Effector memory CD4-positive, alpha-beta T cell (primary cell): Measurements from ENCODE around the gene AKT2.
A peak's percentile ranks its signal among the peaks of the same experiment; 100 is the strongest.
"Not testable (repeated sequence)": the region's sequence is repeated elsewhere in the genome, so short reads cannot be mapped to it uniquely, and the experiment has no call there.

Source experiments
- DNase-seq, 3 donors: peaks; one replicate each; pipeline ENCODE4 v3.0.0-alpha.2; 2020
- H3K27ac ChIP-seq: 2 replicates; pipeline ENCODE4 v1.7.0; 2013; ENCODE audit warnings: mild to moderate bottlenecking, low read length, moderate library complexity; ENCODE audit not compliant: insufficient read depth, poor library complexity, severe bottlenecking
- H3K27me3 ChIP-seq: replicated peaks from 2 replicates; pipeline ENCODE4 v1.7.0; 2013; ENCODE audit warnings: mild to moderate bottlenecking, low read length; ENCODE audit not compliant: insufficient read depth, control insufficient read depth, poor library complexity, severe bottlenecking
- H3K36me3 ChIP-seq: 2 replicates; pipeline ENCODE4 v1.7.0; 2013; ENCODE audit warnings: mild to moderate bottlenecking, low read length, moderate library complexity; ENCODE audit not compliant: control insufficient read depth, insufficient read depth
- H3K4me1 ChIP-seq: 2 replicates; pipeline ENCODE4 v1.7.0; 2013; ENCODE audit warnings: low read length, mild to moderate bottlenecking; ENCODE audit not compliant: control insufficient read depth, insufficient read depth, poor library complexity, severe bottlenecking
- H3K4me3 ChIP-seq: 2 replicates; pipeline ENCODE4 v1.7.0; 2013; ENCODE audit warnings: low read length, low read depth, mild to moderate bottlenecking; ENCODE audit not compliant: insufficient read depth, poor library complexity, severe bottlenecking
- H3K9me3 ChIP-seq: 2 replicates; pipeline ENCODE4 v1.7.0; 2013; ENCODE audit warnings: mild to moderate bottlenecking, low read length, moderate library complexity; ENCODE audit not compliant: control insufficient read depth
- total RNA-seq, 3 donors: gene quantifications; one replicate each; lab custom pipeline; 2026; lab: John Stamatoyannopoulos, UW

Gene AKT2
- total RNA-seq: 129 to 178 (median 154) reads per million in 3 donors

DNA sequence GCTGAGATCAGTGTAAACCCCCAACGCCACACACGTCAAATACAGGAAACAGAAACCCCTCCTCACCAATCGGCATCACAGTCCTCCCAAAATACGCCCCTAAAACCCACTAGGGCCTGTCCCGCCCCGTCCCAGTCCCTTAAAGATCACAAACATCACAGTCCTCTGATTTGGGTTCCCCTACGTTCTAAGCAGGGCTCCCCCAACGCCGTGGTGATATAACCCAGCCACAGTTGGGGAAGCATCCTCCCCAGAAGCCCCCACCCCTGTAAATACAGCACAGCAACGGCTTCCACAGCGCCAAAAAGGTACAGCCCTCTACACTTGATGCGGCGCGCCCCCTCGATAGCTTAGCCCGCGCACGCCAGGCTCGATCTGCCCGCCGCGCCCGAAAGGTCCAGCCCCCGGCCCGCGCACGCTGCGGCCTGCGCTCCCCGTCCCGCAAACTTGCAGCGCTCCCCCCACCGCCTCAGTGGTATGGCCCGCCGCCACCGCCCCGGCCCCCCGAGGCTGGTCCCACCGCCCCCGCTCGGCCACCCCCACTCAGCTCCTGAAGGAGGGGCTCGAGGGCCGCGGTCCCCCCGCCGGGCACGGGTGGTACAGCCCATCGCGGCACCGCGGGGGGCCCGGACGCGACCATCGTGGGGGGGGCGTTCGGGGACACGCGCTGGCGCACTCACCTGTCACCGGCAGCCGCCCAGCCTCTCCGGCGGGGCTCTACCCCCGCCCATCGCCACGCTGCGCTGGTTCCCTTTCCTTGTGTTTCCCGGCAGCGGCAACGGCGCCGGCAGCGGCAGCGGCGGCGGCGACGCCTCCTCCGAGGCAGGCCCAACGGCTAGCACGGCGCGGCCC lies at the start of gene AKT2:
Gene AKT2, minus strand, starts transcription at position 845 of the 852 bp plus-strand sequence. CDS start 20,078 bp downstream, outside the sequence.
- peak; percentile 40 to 68 (median 58) for DNase-seq
- Histone ChIP-seq H3K4me1 (peaks cover 20% of the 10 kb centered on the region), H3K36me3 (peaks cover 4% of the 10 kb centered on the region), H3K27me3 (no peaks in the 10 kb centered on the region), H3K9me3 (no peaks in the 10 kb centered on the region), H3K27ac (peak within 1 kb of the TSS; percentile 86), H3K4me3 (peak within 1 kb of the TSS; percentile 82)

DNA sequence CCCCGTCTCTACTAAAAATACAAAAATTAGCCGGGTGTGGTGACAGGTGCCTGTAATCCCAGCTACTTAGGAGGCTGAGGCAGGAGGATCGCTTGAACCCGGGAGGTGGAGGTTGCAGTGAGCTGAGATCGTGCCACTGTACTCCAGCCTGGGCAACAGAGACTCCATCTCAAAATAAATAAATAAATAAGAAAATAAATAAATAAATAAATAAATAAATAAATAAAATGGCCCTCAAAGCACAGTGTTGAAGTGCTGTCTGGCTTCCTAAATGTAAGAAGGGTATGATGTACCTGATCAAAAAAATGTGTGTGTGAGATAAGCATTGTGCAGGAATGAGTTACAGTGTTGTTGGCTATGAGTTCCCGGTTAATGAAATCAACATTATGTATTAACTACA lies 47.9 kb upstream of the AKT2 start:
- H3K9me3 ChIP-seq, H3K4me1 ChIP-seq, H3K4me3 ChIP-seq, H3K27ac ChIP-seq, DNase-seq, H3K27me3 ChIP-seq: not testable (repeated sequence)
- H3K36me3 ChIP-seq: peaks cover 49% of the 10 kb centered on the region

DNA sequence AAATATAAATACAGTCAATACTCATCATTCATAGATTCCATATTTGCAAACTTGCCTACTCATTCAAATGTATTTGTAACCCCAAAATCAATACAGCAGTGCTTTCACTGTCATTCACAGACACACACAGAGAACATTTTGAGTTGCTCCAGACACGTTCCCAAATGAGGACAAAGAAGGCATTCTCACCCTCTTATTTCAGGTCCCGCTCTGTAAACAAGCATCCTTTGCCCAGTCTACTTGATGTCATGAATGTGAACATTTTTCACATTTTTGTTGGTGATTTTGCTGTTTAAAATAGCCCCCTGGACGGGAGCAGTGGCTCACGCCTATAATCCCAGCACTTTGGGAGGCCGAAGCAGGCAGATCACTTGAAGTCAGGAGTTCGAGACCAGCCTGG lies 47.5 kb upstream of the AKT2 start:
- H3K9me3 ChIP-seq: no peaks in the 10 kb centered on the region
- H3K27ac ChIP-seq: no peak overlapping the region
- no peaks in the 10 kb centered on the region for H3K4me1 ChIP-seq
- no peak for DNase-seq
- no peaks in the 10 kb centered on the region for H3K27me3 ChIP-seq
- H3K36me3 ChIP-seq: peaks cover 50% of the 10 kb centered on the region
- no peak overlapping the region for H3K4me3 ChIP-seq

DNA sequence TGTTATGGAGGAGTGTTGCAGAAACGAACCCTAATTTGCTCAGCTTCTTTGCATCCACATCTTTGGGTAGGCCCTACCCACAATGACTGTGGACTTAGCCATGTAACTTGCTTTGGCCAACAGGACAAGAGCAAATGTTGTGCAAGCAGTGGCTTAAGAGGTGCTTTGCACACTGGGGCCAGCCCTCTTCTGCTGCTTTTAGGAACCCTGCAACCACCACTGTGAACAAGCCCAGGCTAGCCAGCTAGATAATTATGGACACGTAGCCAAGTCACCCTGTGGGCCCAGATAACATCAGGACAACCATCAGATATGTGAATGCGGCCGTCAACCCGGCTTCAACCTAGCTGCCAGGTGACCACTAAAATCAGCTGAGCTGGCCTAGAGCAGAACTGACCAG lies 45.9 kb upstream of the AKT2 start:
- no peaks in the 10 kb centered on the region for H3K9me3 ChIP-seq
- H3K4me3 ChIP-seq: no peak overlapping the region
- peaks cover 55% of the 10 kb centered on the region for H3K36me3 ChIP-seq
- no peak overlapping the region for H3K27ac ChIP-seq
- DNase-seq: no peak
- H3K4me1 ChIP-seq: no peaks in the 10 kb centered on the region
- no peaks in the 10 kb centered on the region for H3K27me3 ChIP-seq

DNA sequence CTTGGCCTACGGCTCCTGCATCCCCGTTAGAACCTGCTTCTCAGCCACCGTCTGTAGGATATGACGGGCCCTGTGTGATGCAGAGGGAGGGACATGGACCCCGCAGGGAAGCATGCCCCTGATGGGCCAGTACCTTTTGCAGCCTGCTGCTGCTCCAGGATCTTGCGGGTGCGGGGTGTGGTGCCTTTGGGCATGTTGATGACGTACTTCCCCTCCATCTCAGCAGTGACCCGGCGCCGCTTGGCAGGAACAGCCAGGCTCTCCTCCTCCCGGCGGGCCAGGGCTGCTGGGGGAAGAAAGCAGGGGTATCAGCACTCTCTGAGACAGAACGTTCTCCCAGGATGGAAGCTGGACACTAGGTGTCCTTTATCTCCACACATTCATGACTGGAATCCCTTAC lies 41.1 kb upstream of the AKT2 start:
- H3K27ac ChIP-seq: no peak overlapping the region
- DNase-seq: no peak
- no peaks in the 10 kb centered on the region for H3K27me3 ChIP-seq
- no peak overlapping the region for H3K4me3 ChIP-seq
- peaks cover 77% of the 10 kb centered on the region for H3K36me3 ChIP-seq
- H3K9me3 ChIP-seq: no peaks in the 10 kb centered on the region
- no peaks in the 10 kb centered on the region for H3K4me1 ChIP-seq

DNA sequence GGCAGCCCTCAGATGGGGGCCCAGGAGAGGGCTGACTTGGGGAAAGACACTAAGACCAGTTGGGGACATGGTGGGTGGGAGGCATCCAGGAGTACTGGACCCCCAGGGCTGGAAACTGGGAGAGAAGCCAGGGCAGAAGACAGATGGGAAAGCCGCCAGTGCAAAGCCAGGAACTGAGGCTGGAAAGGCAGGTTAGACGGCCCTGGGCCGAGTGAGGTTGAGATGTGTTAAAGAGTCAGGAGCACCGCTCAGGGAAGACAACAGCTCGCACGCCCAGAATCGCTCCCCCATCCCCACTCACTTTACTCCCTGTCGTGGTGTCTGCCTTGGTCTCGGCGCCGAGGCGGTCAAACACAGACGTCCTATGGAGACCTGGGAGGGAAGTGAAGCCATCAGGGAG lies 38.6 kb upstream of the AKT2 start:
- Histone ChIP-seq H3K4me1 (no peaks in the 10 kb centered on the region), H3K4me3 (no peak overlapping the region), H3K27me3 (no peaks in the 10 kb centered on the region), H3K9me3 (no peaks in the 10 kb centered on the region), H3K36me3 (peaks cover 67% of the 10 kb centered on the region), H3K27ac (no peak overlapping the region)
- no peak for DNase-seq

DNA sequence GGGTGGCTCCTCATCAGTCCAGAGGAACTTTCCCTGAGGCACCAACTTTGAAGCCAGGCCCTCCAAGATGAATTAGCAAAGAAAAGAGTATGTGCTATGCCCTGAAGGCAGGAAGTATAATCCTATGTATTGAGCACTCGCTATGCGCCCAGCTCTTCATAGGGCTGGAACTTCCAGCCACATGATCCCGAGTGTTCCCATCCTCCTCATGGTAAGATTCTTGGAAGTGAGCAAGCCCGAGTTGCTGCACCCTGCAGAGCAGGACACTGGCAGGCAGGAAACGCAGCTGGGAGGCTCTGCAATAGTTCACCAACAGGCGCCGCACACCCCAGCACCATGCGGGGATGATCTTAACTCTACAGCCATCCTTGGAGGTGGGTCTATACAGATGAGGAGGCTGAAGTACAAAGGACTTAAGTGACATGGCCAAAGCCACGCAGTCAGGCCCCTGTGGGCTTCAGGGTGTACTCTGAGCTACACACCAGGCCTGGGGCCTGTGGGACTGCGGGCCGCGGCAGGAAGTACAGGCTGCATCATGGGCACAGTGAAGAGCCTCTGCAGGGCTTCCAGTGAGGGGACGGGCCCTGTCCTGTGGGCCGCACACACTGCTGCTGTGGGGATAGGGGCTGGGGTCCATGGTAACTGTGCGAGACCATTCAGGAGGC lies 37.9 kb upstream of the AKT2 start:
- H3K4me3 ChIP-seq: no peak overlapping the region
- no peaks in the 10 kb centered on the region for H3K4me1 ChIP-seq
- peaks cover 65% of the 10 kb centered on the region for H3K36me3 ChIP-seq
- H3K27ac ChIP-seq: no peak overlapping the region
- H3K27me3 ChIP-seq: no peaks in the 10 kb centered on the region
- no peaks in the 10 kb centered on the region for H3K9me3 ChIP-seq
- DNase-seq: no peak

DNA sequence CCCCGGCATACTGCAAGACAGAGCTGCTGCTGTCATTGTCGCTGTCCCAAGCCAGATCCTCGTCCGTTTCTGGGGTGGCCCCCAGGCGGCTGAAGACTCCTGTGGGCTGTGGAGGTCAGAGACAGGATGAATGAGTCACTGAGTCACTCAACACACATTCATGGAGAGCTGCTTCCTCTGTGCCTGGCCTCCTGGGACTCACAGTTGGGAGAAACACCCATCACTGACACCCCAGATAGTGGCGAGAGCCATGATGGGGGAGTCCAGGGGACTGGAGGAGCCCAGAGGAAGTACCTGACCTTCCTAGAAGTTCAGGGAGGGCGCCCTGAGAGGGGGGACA lies 37.1 kb upstream of the AKT2 start:
- H3K36me3 ChIP-seq: peaks cover 65% of the 10 kb centered on the region
- no peak for DNase-seq
- no peak overlapping the region for H3K4me3 ChIP-seq

DNA sequence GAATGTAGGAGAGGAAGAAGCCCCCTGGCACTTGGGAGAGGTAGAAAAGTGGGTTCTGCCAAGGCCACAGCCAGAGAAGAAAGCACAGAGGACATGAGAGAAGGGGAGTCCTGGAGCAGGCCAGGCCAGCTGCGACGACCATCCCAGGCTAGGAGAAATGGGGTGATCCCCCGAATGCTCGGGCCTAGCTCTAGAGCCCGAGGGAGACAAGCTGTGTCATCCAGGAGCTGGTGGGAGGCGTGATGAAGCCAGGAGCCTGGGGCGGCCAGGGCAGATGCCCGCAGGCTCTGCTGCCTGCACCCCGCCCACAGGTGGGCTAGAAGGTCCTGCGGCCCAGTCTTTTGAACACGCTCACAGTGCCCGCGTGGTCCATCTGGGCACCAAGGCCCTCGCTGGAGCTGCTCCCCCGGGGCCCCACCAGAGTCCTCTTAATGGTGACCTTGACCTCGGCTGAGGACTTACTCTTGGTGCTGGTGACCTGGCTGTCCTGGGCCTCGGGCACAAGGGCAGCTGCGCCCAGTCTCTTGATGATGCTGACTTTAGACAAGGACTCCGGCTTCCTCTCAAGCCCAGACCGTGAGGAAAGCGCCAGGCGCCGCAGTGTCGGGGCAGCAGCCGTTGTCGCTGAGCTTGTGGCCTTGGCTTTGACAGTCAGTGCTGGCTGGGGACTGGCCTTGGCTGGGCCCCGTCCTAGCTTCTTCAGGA lies 36.6 kb upstream of the AKT2 start:
- Histone ChIP-seq H3K27me3 (no peaks in the 10 kb centered on the region), H3K4me1 (no peaks in the 10 kb centered on the region), H3K4me3 (no peak overlapping the region), H3K36me3 (peaks cover 65% of the 10 kb centered on the region), H3K9me3 (no peaks in the 10 kb centered on the region), H3K27ac (no peak overlapping the region)
- no peak for DNase-seq

More for the DNA sequence above, 37.1 kb upstream of the AKT2 start:
- Histone ChIP-seq H3K4me1 (no peaks in the 10 kb centered on the region), H3K27ac (no peak overlapping the region), H3K27me3 (no peaks in the 10 kb centered on the region), H3K9me3 (no peaks in the 10 kb centered on the region)

DNA sequence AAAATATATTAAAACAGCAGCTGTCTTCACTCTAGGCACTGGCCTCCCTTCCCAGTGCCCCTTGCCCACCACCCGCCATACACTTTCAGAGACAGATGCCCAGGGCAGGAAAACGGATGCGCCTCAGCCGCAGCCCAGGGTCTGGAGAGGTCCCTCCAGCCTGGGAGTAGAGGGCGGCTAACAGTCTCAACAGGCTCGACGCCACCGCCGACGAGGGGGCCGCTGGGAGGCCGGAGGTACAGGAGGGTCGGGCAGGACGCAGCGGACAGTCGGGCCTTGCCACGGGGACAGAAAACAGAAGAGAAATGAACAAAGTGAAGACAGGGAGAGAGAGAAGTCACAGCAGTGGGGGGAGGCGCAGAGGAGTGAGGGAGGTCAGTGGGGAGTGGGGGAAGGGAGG lies 35.9 kb upstream of the AKT2 start:
- Histone ChIP-seq H3K4me3 (no peak overlapping the region), H3K27ac (no peak overlapping the region), H3K9me3 (no peaks in the 10 kb centered on the region), H3K4me1 (no peaks in the 10 kb centered on the region), H3K27me3 (no peaks in the 10 kb centered on the region), H3K36me3 (peaks cover 59% of the 10 kb centered on the region)
- no peak for DNase-seq
